ENCODE measurements around the gene LYPD1. TPM values are rescaled to one million over a fixed set of nuclear protein-coding genes. Genes with fewer than 3 reads are reported as not detected.

LYPD1 gene
- total and polyA plus RNA-seq, 2 donors from 2014 or later, result 4.7 to 11.1 TPM

- intact Hi-C loops (cut with DNase I), result no loop called here
- TF ChIP-seq CTCF (IDR thresholded peaks at IDR 0.05; ENCODE audit: borderline replicate concordance, extremely low read depth, insufficient read depth), result no peak
- no peak for FAIRE-seq
- Histone ChIP-seq H3K4me3 (ENCODE audit: low read length in 3 of 3) (no peak overlapping the region), H3K27me3 (ENCODE audit: control insufficient read depth, insufficient read depth, low read length) (no peaks in the 10 kb centered on the region), H3K36me3 (ENCODE audit: control insufficient read depth in 2 of 3, insufficient read depth in 3 of 3, low read length in 3 of 3) (no peaks in the 10 kb centered on the region), H3K9me3 (ENCODE audit: control insufficient read depth in 2 of 3, insufficient read depth in 1 of 3, low read length in 3 of 3) (no peaks in the 10 kb centered on the region), H3K4me1 (ENCODE audit: control insufficient read depth in 2 of 3, insufficient read depth in 2 of 3, low read depth in 1 of 3, low read length in 3 of 3) (no peaks in the 10 kb centered on the region), H3K9ac (ENCODE audit: low read length in 3 of 3) (no peak overlapping the region), H3K27ac (ENCODE audit: low read depth in 2 of 2, low read length in 2 of 2) (no peak overlapping the region)
- DNase-seq, result no peak
Observed at GRCh38 chr2:132654968-132655367, 15.0 kb downstream of the LYPD1 start.

- DNase-seq (no peak), FAIRE-seq (no peak)
- no peak for TF ChIP-seq CTCF (IDR thresholded peaks at IDR 0.05; ENCODE audit: borderline replicate concordance, extremely low read depth, insufficient read depth)
- H3K9ac ChIP-seq (ENCODE audit: low read length in 3 of 3), result no peak overlapping the region
- H3K4me3 ChIP-seq (ENCODE audit: low read length in 3 of 3), result no peak overlapping the region
- no peak overlapping the region for H3K27ac ChIP-seq (ENCODE audit: low read depth in 2 of 2, low read length in 2 of 2)
- intact Hi-C loops (cut with DNase I), result no loop called here
- no peaks in the 10 kb centered on the region for H3K4me1 ChIP-seq (ENCODE audit: control insufficient read depth in 2 of 3, insufficient read depth in 2 of 3, low read depth in 1 of 3, low read length in 3 of 3)
- H3K9me3 ChIP-seq (ENCODE audit: control insufficient read depth in 2 of 3, insufficient read depth in 1 of 3, low read length in 3 of 3), result no peaks in the 10 kb centered on the region
- no peaks in the 10 kb centered on the region for H3K27me3 ChIP-seq (ENCODE audit: control insufficient read depth, insufficient read depth, low read length)
- H3K36me3 ChIP-seq (ENCODE audit: control insufficient read depth in 2 of 3, insufficient read depth in 3 of 3, low read length in 3 of 3), result no peaks in the 10 kb centered on the region
Observed at GRCh38 chr2:132654335-132654734, 15.7 kb downstream of the LYPD1 start.

- no peak for FAIRE-seq
- DNase-seq, result no peak
- H3K36me3 ChIP-seq (ENCODE audit: control insufficient read depth in 2 of 3, insufficient read depth in 3 of 3, low read length in 3 of 3), result no peaks in the 10 kb centered on the region
- H3K9ac ChIP-seq (ENCODE audit: low read length in 3 of 3), result no peak overlapping the region
- H3K27me3 ChIP-seq (ENCODE audit: control insufficient read depth, insufficient read depth, low read length), result no peaks in the 10 kb centered on the region
- TF ChIP-seq CTCF (IDR thresholded peaks at IDR 0.05; ENCODE audit: borderline replicate concordance, extremely low read depth, insufficient read depth), result no peak
- H3K4me3 ChIP-seq (ENCODE audit: low read length in 3 of 3), result no peak overlapping the region
- H3K4me1 ChIP-seq (ENCODE audit: control insufficient read depth in 2 of 3, insufficient read depth in 2 of 3, low read depth in 1 of 3, low read length in 3 of 3), result no peaks in the 10 kb centered on the region
- H3K27ac ChIP-seq (ENCODE audit: low read depth in 2 of 2, low read length in 2 of 2), result no peak overlapping the region
- no peaks in the 10 kb centered on the region for H3K9me3 ChIP-seq (ENCODE audit: control insufficient read depth in 2 of 3, insufficient read depth in 1 of 3, low read length in 3 of 3)
- intact Hi-C loops (cut with DNase I), result no loop called here
Observed at GRCh38 chr2:132652474-132652873, 17.5 kb downstream of the LYPD1 start.

Data from kidney (tissue), 14 donors.